WERI-Rb-1 (cell line): ENCODE measurements around the gene GLIS1.

Experiments
- DNase-seq: peaks from one replicate; pipeline ENCODE4 v3.0.0-alpha.2; 2020
- H3K27ac ChIP-seq: fragments of 250-450 bp; sonication (Bioruptor Pico); 2 replicates; pipeline ENCODE4 v1.5.1; 2020; ENCODE audit warnings: mild to moderate bottlenecking, moderate library complexity
- H3K27me3 ChIP-seq: fragments of 250-450 bp; sonication (Bioruptor Pico); 2 replicates; pipeline ENCODE4 v1.5.1; 2021; ENCODE audit warnings: mild to moderate bottlenecking, low read depth, moderate library complexity; ENCODE audit not compliant: insufficient read depth, severe bottlenecking
- H3K36me3 ChIP-seq: fragments of 250-450 bp; sonication (Bioruptor Pico); 2 replicates; pipeline ENCODE4 v1.5.1; 2020; ENCODE audit warnings: mild to moderate bottlenecking, moderate library complexity
- H3K4me3 ChIP-seq: 2 replicates; pipeline ENCODE4 v1.5.1; 2011; ENCODE audit warnings: low read depth, mild to moderate bottlenecking, control low read depth, low read length
- H3K9me3 ChIP-seq: fragments of 250-450 bp; sonication (Bioruptor Pico); 2 replicates; pipeline ENCODE4 v1.5.1; 2021; ENCODE audit warnings: mild to moderate bottlenecking, moderate library complexity; ENCODE audit not compliant: severe bottlenecking
- CTCF ChIP-seq: IDR thresholded peaks from 2 replicates; pipeline ENCODE4 v1.5.1; 2011; ENCODE audit warnings: low read depth, mild to moderate bottlenecking, control low read depth, inconsistent platforms, low read length

GLIS1 gene

GRCh38 chr1:53517821-53518352 is 221.1 kb downstream of the GLIS1 start:
- Histone ChIP-seq H3K9me3 (no peaks in the 10 kb centered on the region), H3K27me3 (no peaks in the 10 kb centered on the region), H3K27ac (peak overlapping the region; percentile 27; the same call in 1 of the 2 replicates), H3K4me3 (no peak overlapping the region), H3K36me3 (no peaks in the 10 kb centered on the region)
- no peak for TF ChIP-seq CTCF
- peak; percentile 46 for DNase-seq

DNA sequence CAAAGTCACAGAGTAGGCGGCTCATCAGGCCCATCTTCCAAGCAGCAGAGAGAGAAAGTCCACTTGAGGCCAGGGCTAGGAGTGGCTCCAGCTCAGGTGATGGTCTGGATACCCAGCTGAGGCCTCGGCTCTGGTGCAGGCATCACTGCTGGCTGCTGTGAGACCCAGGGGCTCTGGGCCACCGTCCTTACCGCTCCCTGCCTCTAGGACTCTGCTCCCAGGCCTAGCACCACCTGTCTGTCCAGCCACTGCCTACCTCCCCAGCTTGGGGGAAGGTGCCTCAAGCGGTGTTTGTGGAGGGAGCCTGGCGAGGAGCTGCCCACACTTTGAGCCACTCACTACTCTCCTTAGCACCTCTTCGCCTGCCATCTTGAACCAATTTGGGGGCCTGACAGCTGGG is 221.9 kb downstream of the GLIS1 start:
- peak overlapping the region; percentile 12; the same call in 1 of the 2 replicates for H3K27ac ChIP-seq
- H3K36me3 ChIP-seq: no peaks in the 10 kb centered on the region
- DNase-seq: no peak
- H3K9me3 ChIP-seq: no peaks in the 10 kb centered on the region
- H3K4me3 ChIP-seq: no peak overlapping the region
- TF ChIP-seq CTCF: 0 out of 2 replicates have a peak, but pooled peaks have one; percentile 20
- H3K27me3 ChIP-seq: no peaks in the 10 kb centered on the region

GRCh38 chr1:53516181-53516580 is 222.8 kb downstream of the GLIS1 start:
- H3K4me3 ChIP-seq: no peak overlapping the region
- H3K27ac ChIP-seq: no peak overlapping the region
- no peaks in the 10 kb centered on the region for H3K9me3 ChIP-seq
- no peak for DNase-seq
- TF ChIP-seq CTCF: no peak
- no peaks in the 10 kb centered on the region for H3K36me3 ChIP-seq
- no peaks in the 10 kb centered on the region for H3K27me3 ChIP-seq

DNA sequence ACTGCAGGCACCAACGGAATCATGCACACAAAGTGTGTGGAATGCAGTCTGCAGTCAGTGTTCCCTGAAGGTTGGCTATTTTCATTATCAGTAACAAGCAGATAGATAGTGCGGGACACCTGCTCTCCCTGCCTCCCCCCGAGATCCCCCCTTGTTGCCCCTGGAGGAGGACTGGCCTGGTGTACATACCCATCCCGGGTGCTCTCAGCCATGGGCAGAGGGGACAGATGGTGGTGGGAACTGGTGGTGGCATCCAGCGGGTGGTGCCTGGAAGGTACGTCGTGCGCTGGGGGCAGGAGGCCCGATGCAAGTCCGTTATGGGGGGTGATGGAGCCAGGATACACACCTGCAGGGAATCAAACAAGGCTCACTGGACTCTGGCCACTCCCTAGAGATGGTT is 224.5 kb downstream of the GLIS1 start:
- DNase-seq: no peak
- H3K36me3 ChIP-seq: no peaks in the 10 kb centered on the region
- no peaks in the 10 kb centered on the region for H3K9me3 ChIP-seq
- no peak overlapping the region for H3K4me3 ChIP-seq
- no peak overlapping the region for H3K27ac ChIP-seq
- no peak for TF ChIP-seq CTCF
- H3K27me3 ChIP-seq: no peaks in the 10 kb centered on the region

- no peak for TF ChIP-seq CTCF
- H3K36me3 ChIP-seq: no peaks in the 10 kb centered on the region
- no peak for DNase-seq
- H3K27ac ChIP-seq: no peak overlapping the region
- H3K9me3 ChIP-seq: no peaks in the 10 kb centered on the region
- H3K4me3 ChIP-seq: no peak overlapping the region
- no peaks in the 10 kb centered on the region for H3K27me3 ChIP-seq
These were observed 225.1 kb downstream of the GLIS1 start for GRCh38 chr1:53513846-53514245.
